K562 treated with DMSO at 1 percent for 24 hours (cell line): Measurements from ENCODE around the gene C4B. TPM values are rescaled to one million over a fixed set of nuclear protein-coding genes. Genes with fewer than 3 reads are reported as not detected.

Source experiments
- total RNA-seq: library from RNA; unstranded; fragments of 300-600 nt; gene quantifications from 2 replicates; pipeline ENCODE4 v1.2.3, GENCODE V29; 2022; ENCODE audit warnings: low read depth; ENCODE audit not compliant: insufficient read depth

Gene C4B
- 3.8 and 7.6 TPM in 2 replicates for total RNA-seq

GRCh38 chr6:32014547-32014946 lies at the start of gene C4B:
TSS of gene C4B (plus strand) at chr6:32014795. CDS start at chr6:32014846, 51 bp downstream.

GRCh38 chr6:31971993-31972708 lies 42.4 kb upstream of the C4B start, which contains the start of gene DXO:
TSS of gene DXO (minus strand) at chr6:31972138. CDS start at chr6:31971675, 463 bp downstream.

GRCh38 chr6:31981744-31982143 lies 32.9 kb upstream of the C4B start, which contains the start of gene C4A:
TSS of gene C4A (plus strand) at chr6:31982057. CDS start at chr6:31982108, 51 bp downstream.

GRCh38 chr6:32037598-32038524 lies 23.3 kb downstream of the C4B start, which contains the start of gene CYP21A2:
TSS of gene CYP21A2 (plus strand) at chr6:32038415. CDS start at chr6:32038423, 8 bp downstream.

Other genes with a start within 250 kb of the C4B start
- gene VWA7, start 237.5 kb upstream of the C4B start, total RNA-seq, result 5.7 and 7.6 TPM in 2 replicates
- 128 and 134 TPM in 2 replicates for gene VARS1, start 219.0 kb upstream of the C4B start, total RNA-seq
- gene LSM2, start 207.8 kb upstream of the C4B start, total RNA-seq, result 164 and 168 TPM in 2 replicates
- 4.2 and 4.5 TPM in 2 replicates for gene HSPA1L, start 199.5 kb upstream of the C4B start, total RNA-seq
- gene HSPA1A, start 199.3 kb upstream of the C4B start, total RNA-seq, result 1,066 and 1,122 TPM in 2 replicates
- gene HSPA1B, start 187.1 kb upstream of the C4B start, total RNA-seq, result 895 and 916 TPM in 2 replicates
- gene NEU1, start 152.0 kb upstream of the C4B start, total RNA-seq, result 325 and 330 TPM in 2 replicates
- 10.9 and 11.4 TPM in 2 replicates for gene SLC44A4, start 135.8 kb upstream of the C4B start, total RNA-seq
- gene EHMT2, start 117.1 kb upstream of the C4B start, total RNA-seq, result 93.8 and 95.0 TPM in 2 replicates
- gene ZBTB12, start 112.7 kb upstream of the C4B start, total RNA-seq, result 8.6 and 11.4 TPM in 2 replicates
- 7.2 and 10.1 TPM in 2 replicates for gene C2, start 87.1 kb upstream of the C4B start, total RNA-seq
- gene CFB, start 68.7 kb upstream of the C4B start, total RNA-seq, result 2.5 and 2.8 TPM in 2 replicates
- gene NELFE, start 55.8 kb upstream of the C4B start, total RNA-seq, result 120 and 122 TPM in 2 replicates
- 75.7 and 86.4 TPM in 2 replicates for gene SKIC2, start 55.6 kb upstream of the C4B start, total RNA-seq
- gene DXO, start 42.7 kb upstream of the C4B start, total RNA-seq, result 23.3 and 24.2 TPM in 2 replicates
- gene C4A, start 32.7 kb upstream of the C4B start, total RNA-seq, result 4.4 and 5.0 TPM in 2 replicates
- 0.49 and 1.4 TPM in 2 replicates for gene CYP21A2, start 23.6 kb downstream of the C4B start, total RNA-seq
- gene TNXB, start 94.5 kb downstream of the C4B start, total RNA-seq, result 23.0 and 27.2 TPM in 2 replicates
- gene ATF6B, start 113.5 kb downstream of the C4B start, total RNA-seq, result 120 and 121 TPM in 2 replicates
- gene FKBPL, start 115.5 kb downstream of the C4B start, total RNA-seq, result 19.9 and 22.7 TPM in 2 replicates
- 7.6 and 8.4 TPM in 2 replicates for gene PRRT1, start 137.1 kb downstream of the C4B start, total RNA-seq
- gene PPT2, start 139.3 kb downstream of the C4B start, total RNA-seq, result 38.4 and 44.1 TPM in 2 replicates
- 10.0 and 12.0 TPM in 2 replicates for gene EGFL8, start 149.8 kb downstream of the C4B start, total RNA-seq
- 167 and 178 TPM in 2 replicates for gene AGPAT1, start 161.3 kb downstream of the C4B start, total RNA-seq
- 253 and 277 TPM in 2 replicates for gene RNF5, start 163.6 kb downstream of the C4B start, total RNA-seq
- 4.7 and 8.9 TPM in 2 replicates for gene AGER, start 169.5 kb downstream of the C4B start, total RNA-seq
- 76.1 and 79.7 TPM in 2 replicates for gene PBX2, start 175.4 kb downstream of the C4B start, total RNA-seq
- 61.3 and 66.5 TPM in 2 replicates for gene GPSM3, start 177.8 kb downstream of the C4B start, total RNA-seq
- gene NOTCH4, start 209.3 kb downstream of the C4B start, total RNA-seq, result 2.8 and 2.9 TPM in 2 replicates